Stimulated activated CD8-positive, alpha-beta memory T cell treated with anti-CD3 and anti-CD28 coated beads, Interleukin-12 subunit alpha, Interleukin-12 subunit beta, amount 100 ng/mL, for 1 hour (primary cell): ENCODE measurements around the gene SYF2.
"Not testable (repeated sequence)": the region's sequence is repeated elsewhere in the genome, so short reads cannot be mapped to it uniquely, and the experiment has no call there.

ENCODE experiments used
- DNase-seq: peaks from one replicate; pipeline ENCODE4 v3.0.0-alpha.2; 2020; ENCODE audit warnings: low read depth

The SYF2 gene

DNA sequence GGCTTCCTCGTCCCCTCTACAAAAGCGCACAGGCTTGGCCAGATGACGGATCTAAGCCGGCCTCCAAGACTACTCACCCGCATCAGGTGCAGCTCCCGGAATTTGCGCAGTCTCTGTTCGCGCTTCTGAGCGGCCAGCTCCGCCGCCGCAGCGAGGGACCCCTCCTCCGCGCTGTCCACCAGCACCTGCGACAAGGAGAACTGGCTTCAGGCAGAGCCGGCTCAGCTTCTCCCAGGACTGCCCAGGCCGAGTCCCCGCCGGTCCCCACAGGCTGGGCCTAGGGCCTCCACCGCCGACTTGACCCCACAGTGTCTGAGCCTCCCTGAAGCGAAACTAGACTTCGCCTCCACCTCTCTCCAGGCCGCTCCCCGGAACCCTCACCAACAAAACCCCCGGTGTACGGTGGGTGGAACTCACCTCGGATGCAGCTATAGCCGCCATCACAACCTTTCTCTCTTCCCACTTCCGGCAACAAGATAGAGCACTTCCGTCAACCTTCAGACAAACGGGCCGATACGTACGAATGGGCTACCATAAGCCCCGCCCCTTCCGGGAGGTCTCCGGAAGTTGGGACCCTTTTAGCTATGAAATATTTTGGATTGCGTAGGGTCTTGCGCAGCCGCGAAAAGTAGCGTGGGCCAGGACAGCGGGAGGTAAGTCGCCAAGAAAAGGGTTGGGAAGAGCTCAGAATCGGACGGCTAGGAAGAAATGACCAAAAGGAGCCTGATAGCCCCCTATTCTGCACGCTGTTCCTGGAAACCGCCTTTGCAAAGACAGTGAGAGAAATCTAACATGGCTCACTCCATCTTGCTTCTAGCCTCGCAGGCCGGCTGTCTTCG is at the start of gene SYF2:
SYF2 (minus strand) TSS at position 476 of the 839 bp plus-strand sequence; CDS start at position 441, 35 bp downstream.
- DNase-seq, result peak; percentile 80

DNA sequence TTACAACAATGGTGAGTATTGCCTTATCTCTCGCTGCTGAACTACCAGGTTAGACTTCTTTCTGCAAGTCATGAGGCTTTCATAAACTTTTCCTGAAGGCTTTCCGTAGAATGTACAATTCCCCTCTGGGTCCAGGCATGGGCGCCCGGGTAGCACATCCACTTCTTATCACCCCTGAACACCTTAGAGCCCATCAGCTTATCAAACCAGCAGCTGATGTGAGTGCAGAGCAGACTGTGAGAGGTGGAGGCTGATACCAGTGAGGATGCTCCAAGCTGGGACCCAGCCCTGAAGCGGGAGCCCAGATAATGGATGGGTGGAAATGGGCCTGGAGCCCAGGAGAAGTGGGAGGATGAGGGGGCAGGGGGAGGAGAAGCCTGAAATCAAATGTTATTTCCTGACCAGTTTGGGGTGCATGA is 47.4 kb upstream of the SYF2 start:
- not testable (repeated sequence) for DNase-seq

DNA sequence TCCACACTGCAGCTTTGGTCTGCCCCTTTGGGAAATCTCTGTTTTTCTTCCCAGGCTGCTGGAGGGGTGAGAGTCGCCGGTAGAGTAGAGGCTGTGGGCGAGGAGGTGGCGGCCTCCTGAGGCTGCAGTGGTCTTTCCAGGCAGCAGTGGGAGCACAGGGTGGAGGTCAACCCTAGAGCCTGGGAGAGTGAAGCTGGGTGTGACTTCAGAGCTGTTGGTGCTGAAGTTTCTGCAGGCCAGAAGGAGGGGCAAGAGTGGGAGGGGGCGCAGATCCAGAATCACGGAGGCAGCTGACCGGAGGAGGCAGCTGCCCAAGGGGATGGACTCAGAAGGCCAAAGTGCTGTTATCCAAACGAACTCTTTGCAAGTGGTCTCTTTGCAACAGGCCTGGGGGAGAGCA is 46.5 kb upstream of the SYF2 start:
- not testable (repeated sequence) for DNase-seq

DNA sequence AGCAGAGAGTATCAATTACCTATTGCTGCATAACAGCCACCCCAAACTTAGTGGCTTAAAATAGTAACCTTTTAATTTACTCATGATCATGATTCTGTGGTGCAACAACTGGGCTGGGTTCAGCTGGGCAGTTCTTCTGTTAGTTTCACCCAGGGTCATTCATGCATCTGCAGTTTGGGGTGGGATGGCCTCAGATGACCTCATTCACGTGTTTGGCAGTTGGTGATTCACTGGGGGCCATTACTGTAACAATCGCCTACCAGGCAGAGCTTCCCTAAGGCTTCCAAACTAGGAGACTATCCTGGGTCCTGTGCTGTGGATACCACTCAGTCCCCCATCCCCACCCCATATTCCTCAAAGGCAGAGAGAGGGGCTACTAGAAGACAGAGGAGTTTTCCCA is 46.1 kb upstream of the SYF2 start:
- not testable (repeated sequence) for DNase-seq

DNA sequence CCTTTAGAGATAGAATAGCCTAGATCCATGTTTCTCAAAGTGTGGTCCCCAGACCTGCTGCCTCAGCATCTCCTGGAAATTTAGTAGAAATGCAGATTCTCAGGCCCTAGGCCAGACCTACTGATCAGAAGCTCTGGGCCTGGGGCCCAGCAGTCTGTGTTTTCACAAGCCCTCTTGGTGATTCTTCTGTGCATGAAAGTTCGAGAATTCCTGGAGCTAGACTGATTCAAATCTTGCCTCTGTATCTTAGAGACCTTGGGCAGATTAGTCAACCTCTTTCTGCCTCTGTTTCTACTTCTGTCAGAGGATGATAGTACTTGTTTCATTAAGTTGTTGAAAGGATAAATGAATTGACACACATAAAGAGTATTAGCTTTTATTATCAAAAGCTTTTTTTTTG is 45.0 kb upstream of the SYF2 start:
- not testable (repeated sequence) for DNase-seq

DNA sequence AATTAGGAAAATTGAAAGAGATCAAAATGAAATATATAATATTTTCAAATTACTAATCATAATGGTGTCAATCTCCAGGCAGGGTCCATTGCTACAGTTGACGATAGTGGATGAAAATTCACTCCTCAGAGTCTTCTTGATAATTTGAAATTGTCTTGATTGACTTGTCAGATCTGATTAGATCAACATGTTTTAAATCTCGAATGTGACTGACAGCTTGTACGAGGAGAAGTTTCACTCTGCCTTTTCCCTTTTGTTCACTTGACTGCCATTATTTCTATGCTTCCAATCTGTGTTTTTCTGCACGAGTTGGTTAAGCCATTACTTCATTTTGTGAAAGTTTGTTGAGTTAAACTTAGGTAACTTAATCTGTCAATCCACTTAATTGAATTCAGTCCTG is 43.3 kb upstream of the SYF2 start:
- DNase-seq, result not testable (repeated sequence)

DNA sequence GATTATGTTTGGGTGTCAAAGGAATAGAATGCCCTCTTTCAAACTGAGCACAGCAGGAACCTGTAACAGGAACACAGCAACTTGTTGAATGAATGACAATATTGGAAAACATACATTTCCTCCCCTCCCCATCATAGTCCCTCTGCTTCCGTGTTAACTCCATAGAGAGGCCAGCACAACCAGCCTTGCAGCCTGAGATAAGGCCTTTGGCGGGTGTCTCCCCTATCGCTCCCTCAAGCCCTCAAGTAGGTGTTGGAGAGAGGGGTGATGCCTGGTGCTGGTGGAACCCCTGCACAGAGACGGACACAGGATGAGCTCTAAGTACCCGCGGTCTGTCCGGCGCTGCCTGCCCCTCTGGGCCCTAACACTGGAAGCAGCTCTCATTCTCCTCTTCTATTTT is 39.9 kb upstream of the SYF2 start, which contains the start of gene RHD:
RHD (plus strand) TSS at position 272 of the 400 bp plus-strand sequence; CDS start at position 311, 39 bp downstream.
- DNase-seq, result not testable (repeated sequence)

DNA sequence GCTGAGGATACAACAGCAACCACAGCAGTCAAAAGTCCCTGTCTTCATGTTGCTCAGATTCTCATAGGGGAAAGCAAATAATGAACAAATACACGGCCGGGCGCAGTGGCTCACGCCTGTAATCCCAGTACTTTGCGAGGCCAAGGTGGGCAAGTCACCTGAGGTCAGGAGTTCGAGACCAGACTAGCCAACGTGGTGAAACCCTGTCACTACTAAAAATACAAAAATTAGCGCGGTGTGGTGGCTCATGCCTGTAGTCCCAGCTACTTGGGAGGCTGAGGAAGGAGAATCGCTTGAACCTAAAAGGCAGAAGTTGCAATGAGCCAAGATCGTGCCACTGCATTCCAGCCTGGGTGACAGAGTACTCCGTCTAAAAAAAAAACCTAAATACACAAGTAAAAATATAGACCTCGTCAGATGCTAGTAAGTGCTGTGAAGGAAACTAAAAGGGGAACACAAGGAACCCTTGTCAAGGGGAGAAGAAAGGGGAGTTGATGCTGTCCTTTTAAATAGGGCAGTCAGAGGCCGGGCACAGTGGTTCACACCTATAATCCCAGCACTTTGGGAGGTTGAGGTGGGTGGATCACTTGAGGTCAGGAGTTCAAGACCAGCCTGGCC is 36.0 kb upstream of the SYF2 start:
- DNase-seq, result not testable (repeated sequence)

DNA sequence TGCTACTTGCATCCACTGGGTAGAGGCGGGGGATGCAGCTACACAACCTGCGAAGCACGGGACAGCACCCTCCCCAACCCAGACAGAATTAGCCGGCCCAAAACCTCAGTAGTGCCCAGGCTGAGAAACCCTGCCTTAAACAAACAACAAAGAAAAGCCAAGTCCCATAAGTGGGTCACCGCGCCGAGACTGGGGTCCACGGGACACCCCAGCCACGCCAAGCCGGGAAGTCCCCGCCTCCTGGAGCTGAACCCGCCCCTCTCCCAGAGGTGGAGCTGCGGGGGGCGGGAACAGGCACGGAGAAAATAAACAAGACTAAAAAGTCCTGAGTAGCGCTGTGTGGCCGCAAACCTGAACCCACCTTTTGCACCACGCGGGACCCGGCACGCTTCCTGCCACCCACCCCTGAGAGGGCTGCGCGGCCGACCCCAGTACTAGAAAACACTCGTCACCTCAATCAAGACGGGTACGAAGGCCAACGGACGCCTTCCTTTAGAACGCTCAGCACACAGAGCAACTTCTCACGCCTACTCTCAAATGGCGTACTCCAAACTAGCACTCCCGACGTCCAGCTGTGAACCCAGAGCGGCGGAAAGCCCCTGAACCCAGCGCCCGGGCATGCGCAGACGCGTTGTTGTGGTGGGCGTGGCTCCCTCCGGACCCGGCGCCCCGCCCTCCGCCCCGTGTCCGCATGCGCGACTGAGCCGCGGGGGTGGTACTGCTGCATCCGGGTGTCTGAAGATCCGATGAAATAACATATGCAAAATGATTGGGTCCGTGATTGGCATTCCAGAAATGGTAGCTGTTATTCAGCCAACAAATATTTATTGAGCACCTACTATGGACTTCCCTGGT is 35.2 kb upstream of the SYF2 start:
- peak; percentile 83 for DNase-seq

DNA sequence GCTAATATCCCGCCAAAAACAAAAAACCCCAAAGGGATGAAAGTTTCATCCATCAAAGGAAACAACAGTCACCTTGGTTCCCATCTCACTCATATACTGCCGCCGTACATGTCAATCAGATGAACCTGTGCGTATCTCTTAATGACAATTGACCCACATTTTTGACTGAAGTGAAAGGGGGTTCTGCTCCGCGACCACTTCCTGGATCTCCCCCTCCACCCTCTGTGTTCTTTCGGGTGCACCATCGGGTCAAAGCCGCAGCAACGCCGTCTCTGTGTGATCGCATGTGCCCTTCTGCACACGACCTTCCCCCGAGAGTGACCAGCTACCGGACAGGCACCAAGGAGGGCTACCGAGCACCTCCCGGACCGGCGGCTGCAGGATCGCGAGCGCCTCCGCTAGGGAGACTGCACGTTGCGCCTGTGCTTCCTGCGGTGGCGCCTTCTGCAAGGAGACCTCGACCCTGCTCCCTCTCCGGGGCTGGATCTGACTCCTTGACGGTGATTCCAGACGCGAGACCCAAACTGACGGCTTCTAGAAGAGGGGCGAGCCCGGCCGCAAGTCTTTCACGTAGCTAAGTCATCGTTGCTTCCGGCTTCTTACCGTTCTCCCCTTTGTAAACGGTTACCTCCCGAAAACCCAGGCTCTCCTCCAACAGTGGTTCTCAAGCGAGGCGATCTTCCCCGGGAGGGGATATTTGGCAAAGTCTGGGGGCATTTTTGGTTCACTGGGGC is 34.4 kb upstream of the SYF2 start:
- not testable (repeated sequence) for DNase-seq

DNA sequence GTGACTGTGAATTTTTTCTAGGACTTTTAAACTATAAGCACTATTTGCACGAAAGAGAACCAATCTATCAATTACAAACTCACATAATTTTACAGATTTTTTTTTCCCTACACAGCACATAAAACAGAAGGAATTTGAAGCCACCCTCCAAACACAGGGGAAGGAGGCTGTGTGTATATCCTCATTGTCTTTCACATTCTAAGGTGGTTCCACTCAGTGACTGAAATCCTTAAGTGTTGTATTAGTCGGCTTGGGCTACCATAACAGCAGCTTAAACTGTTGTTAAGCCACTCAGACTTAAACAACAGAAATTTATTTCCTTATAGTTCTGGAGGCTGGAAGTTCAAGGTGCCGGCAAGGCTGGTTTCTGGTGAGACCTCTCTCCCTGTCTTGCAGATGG is 28.0 kb upstream of the SYF2 start:
- DNase-seq, result not testable (repeated sequence)

DNA sequence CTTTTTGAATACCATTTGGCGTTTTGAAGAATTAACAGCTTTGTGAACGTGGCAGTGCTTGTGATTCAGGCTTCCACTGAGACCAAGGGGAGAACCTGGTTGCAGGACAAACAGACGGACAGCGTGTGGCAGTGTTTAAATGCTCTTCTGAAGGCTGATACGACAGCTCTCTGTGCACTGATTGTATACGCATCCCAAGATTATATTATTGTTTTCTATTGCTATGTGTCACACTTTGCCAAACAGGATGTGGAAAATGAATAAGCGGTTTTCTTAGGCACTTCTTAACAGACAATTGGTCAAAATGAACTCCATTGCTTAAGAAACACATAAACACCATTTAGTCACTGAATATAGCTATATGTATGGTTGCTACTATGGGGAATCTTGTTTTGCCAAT is 27.5 kb upstream of the SYF2 start:
- DNase-seq, result not testable (repeated sequence)

DNA sequence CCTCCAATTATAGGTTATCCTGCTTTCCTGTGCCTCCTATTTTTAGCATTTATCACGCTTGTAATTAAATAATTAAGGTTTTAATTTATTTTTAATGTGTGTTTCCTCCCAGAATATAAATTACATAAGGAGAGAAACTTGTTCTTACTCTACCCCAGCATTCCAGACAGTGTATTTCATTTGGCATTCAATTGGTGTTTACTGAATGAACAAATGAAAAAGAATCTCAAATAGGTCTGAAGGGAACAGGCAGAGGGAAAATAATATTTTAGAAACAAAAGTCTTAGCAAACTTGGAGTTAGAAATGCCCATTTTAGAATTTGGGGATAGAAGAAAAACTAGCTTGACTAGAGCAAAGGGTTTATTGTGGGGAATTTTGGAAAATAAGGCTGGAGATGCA is 24.9 kb upstream of the SYF2 start:
- no peak for DNase-seq

DNA sequence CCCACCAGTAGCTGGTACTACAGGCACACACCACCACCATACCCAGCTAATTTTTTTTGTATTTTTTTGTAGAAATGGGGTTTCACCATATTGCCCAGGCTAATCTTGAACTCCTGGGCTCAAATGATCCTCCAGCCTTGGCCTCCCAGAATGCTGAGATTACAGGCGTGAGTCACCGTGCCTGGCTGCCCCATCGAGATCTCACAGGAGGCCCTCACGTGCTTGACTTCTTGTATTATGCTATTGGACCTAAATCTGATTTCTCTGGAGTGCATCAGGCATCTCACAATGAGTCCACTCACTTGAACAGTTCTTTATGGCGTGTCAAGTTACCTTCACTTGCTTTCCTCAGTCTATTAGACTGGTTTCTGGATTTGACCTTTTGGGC is 24.3 kb upstream of the SYF2 start:
- DNase-seq, result no peak

DNA sequence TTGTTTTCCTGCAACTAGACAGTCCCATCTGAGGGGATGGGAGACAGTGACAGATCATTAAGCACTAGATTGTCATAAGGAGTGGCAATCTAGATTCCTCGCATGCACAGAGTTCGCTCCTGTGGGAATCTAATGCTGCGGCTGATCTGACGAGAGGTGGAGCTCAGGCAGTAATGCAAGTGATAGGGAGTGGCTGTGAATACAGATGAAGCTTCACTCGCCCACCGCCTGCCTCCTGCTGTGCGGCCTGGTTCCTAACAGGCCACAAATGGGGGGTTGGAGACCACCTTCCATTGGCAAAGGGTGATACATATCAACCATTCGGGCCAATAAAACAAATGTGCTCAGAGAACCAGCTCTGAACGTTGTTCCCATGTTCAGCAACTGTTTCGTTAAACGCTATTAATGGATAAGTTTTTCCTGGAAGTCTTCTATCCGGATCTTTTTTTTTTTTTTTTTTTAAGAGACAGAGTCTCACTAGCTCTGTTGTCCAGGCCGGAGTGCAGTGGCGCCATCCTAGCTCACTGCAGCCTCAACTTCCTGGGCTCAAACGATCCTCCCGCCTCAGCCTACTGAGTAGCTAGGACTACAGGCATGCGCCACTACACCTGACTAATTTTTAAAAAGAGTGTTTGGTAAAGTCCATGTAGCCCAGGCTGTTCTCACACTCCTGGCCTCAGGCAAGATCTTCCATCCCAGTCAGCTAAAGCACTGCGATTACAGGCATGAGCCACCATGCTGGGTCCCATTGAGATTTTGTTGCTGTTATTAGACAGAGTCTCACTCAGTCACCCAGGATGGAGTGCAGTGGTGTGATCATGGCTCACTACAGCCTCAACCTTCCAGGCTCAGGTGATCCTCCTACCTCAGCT is 23.6 kb upstream of the SYF2 start:
- no peak for DNase-seq

DNA sequence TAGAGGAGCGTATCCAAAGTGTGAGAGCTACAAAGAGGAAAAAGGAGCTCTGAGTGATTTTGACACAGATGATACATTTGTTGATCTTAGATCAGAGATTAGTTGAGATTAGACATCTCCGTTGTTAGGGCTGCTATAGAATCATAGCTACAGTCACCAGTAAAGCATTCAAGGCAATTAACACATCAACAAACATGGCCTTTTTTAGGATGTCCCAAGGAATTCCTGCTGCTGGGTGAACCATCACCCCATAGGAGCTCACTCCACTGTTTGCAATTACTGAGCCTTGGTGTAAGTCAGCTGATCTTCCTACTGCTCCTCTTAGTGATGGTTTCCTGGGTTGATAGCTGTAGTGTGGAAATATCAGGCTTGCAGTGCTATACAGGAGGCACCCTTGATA is 21.6 kb upstream of the SYF2 start:
- DNase-seq, result no peak

DNA sequence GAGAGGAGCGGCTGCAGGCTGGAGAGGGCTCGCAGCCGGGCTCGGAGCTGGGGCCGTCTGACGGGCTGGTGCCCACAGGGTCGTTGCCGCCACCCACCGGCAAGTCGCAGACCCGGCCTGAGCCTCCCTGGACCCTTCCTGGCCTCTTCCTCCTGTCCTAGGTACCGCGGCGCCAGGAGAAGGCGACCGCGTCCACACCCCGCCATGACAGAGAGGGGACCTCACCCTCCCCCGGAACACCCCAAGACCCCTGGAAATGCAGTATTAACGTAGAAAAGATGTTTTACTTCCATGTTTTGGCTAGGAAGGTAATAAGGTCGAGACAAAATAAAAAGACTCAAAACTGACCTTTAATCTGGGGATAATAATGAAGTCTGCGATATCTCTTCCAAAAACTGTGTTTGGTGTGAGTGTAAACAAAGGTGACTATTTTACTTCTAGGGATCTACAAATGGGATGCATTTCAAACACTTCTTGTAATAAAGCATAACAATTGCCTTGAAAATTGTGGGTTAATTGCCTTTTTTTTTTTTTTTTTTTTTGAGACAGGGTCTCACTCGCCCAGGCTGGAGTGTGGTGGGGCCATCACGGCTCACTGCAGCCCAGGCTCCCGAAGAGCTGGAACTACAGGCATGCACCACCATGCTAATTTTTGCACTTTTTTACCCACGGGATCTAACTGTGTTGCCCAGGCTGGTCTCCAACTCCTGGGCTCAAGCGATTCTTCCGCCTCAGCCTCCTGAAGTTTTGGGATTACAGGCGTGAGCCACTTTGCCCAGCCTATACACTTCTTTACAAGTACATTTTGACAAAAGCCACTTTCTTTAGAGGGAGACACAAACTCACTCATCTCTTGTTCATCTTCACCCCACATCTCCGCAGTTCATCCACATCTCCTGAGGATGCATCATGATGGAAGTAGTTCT is 15.8 kb upstream of the SYF2 start:
- no peak for DNase-seq

DNA sequence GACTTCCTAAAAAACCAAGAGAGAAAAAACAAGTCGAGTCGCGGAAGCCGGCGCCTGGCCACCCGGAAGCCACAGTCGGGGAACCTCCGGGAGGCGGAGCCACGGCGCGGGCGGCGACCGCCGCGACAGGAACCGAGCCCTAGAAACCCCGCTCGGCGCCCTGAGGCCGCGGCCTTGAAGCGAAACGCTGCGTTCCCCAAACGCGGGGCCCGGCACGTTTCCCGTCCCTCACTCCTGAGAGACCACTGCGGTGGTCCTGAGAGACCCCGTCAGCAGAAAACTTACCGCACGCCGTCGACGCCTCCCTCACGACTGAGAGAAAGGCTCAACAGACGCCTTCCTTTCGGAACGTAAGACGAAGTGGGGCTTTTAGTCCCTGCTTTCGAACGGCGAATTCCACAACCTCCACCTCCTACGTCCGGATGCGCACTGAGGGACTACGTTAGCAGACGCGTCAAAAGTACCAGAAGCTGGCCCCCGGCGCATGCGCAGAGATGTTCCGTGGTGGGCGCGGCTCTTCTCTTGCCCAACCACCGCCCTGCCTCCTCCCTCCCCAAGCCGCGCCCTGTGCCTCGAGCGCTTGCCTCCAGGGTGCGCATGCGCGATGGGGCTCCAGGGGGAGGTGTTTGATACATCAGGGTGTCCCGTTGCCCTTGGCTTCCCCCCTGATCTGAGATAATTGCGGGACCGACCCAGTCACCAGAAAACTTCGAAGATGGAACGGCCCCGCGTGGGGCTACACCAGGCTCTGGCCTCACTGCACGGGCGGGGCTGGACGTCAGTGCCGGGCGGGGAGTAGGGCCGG is 14.9 kb upstream of the SYF2 start, which contains the start of gene RSRP1:
RSRP1 (minus strand) TSS at position 431 of the 805 bp plus-strand sequence. CDS start 491 bp downstream, outside the sequence.
- peak; percentile 100 for DNase-seq

DNA sequence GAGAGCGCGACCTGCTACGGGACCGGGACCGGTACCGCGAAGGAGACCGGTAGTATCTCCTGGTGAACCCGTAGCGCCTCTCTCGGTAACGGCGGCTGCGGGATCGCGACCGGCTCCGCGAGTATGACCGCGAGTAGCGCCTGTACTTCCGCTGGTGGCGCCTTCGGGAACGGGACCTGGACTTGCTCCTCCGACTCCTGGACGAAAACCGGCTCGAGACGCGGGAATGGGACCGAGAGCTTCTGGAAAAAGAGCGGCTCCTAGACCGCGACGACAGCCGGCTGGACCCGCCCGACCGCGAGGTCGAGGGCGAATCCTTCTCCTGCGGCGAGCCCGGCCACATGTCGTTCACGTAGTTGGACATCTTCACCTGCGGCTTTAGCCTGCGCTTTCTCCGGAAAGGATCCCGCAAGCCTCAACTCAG is 14.3 kb upstream of the SYF2 start:
- no peak for DNase-seq
